ENCODE measurements around the gene ITPR2.

The ITPR2 gene

GRCh38 chr12:26380897-26381296, 452.1 kb downstream of the ITPR2 start:
- H3K27me3 ChIP-seq (replicated peaks; ENCODE audit: control insufficient read depth, insufficient read depth, low read length), result no peaks in the 10 kb centered on the region
- DNase-seq (ENCODE audit: extremely low read depth, insufficient read length), result no peak
- TF ChIP-seq CTCF (IDR thresholded peaks at IDR 0.05; ENCODE audit: insufficient read depth, low read length, poor library complexity, severe bottlenecking), result no peak

GRCh38 chr12:26379777-26380467, 453.1 kb downstream of the ITPR2 start:
- no peak for TF ChIP-seq CTCF (IDR thresholded peaks at IDR 0.05; ENCODE audit: insufficient read depth, low read length, poor library complexity, severe bottlenecking)
- Histone ChIP-seq H3K27me3 (replicated peaks; ENCODE audit: control insufficient read depth, insufficient read depth, low read length) (no peaks in the 10 kb centered on the region), H3K36me3 (ENCODE audit: control insufficient read depth, insufficient read depth, low read length) (peaks cover 2% of the 10 kb centered on the region), H3K4me3 (replicated peaks; ENCODE audit: low read depth, low read length) (no peak overlapping the region)
- no peak for DNase-seq (ENCODE audit: extremely low read depth, insufficient read length)

More at GRCh38 chr12:26380897-26381296, 452.1 kb downstream of the ITPR2 start:
- Histone ChIP-seq H3K4me3 (replicated peaks; ENCODE audit: low read depth, low read length) (no peak overlapping the region), H3K36me3 (ENCODE audit: control insufficient read depth, insufficient read depth, low read length) (peaks cover 6% of the 10 kb centered on the region)

GRCh38 chr12:26378711-26379110, 454.3 kb downstream of the ITPR2 start:
- TF ChIP-seq CTCF (IDR thresholded peaks at IDR 0.05; ENCODE audit: insufficient read depth, low read length, poor library complexity, severe bottlenecking), result no peak
- DNase-seq (ENCODE audit: extremely low read depth, insufficient read length), result no peak
- Histone ChIP-seq H3K27me3 (replicated peaks; ENCODE audit: control insufficient read depth, insufficient read depth, low read length) (no peaks in the 10 kb centered on the region), H3K36me3 (ENCODE audit: control insufficient read depth, insufficient read depth, low read length) (peaks cover 1% of the 10 kb centered on the region), H3K4me3 (replicated peaks; ENCODE audit: low read depth, low read length) (no peak overlapping the region)

GRCh38 chr12:26374934-26375680, 457.9 kb downstream of the ITPR2 start:
- H3K4me3 ChIP-seq (replicated peaks; ENCODE audit: low read depth, low read length), result no peak overlapping the region
- no peaks in the 10 kb centered on the region for H3K27me3 ChIP-seq (replicated peaks; ENCODE audit: control insufficient read depth, insufficient read depth, low read length)
- TF ChIP-seq CTCF (IDR thresholded peaks at IDR 0.05; ENCODE audit: insufficient read depth, low read length, poor library complexity, severe bottlenecking), result no peak
- no peak for DNase-seq (ENCODE audit: extremely low read depth, insufficient read length)
- no peaks in the 10 kb centered on the region; the same call in none of the 2 replicates for H3K36me3 ChIP-seq (ENCODE audit: control insufficient read depth, insufficient read depth, low read length)

GRCh38 chr12:26373606-26374495, 459.1 kb downstream of the ITPR2 start:
- no peak for DNase-seq (ENCODE audit: extremely low read depth, insufficient read length)
- TF ChIP-seq CTCF (IDR thresholded peaks at IDR 0.05; ENCODE audit: insufficient read depth, low read length, poor library complexity, severe bottlenecking), result no peak
- no peaks in the 10 kb centered on the region for H3K27me3 ChIP-seq (replicated peaks; ENCODE audit: control insufficient read depth, insufficient read depth, low read length)
- H3K4me3 ChIP-seq (replicated peaks; ENCODE audit: low read depth, low read length), result no peak overlapping the region
- no peaks in the 10 kb centered on the region; the same call in 1 of the 2 replicates for H3K36me3 ChIP-seq (ENCODE audit: control insufficient read depth, insufficient read depth, low read length)
